Medulla oblongata (tissue), 1 donor: Measurements from ENCODE around the gene RGS3.
"Not testable (repeated sequence)": the region's sequence is repeated elsewhere in the genome, so short reads cannot be mapped to it uniquely, and the experiment has no call there.

Experiments
- DNase-seq: peaks from one replicate; pipeline ENCODE4 v3.0.0-alpha.2; 2015; ENCODE audit errors: extremely low spot score

Gene RGS3

GRCh38 chr9:113488490-113488889 is 25.0 kb downstream of the RGS3 start:
- no peak for DNase-seq

DNA sequence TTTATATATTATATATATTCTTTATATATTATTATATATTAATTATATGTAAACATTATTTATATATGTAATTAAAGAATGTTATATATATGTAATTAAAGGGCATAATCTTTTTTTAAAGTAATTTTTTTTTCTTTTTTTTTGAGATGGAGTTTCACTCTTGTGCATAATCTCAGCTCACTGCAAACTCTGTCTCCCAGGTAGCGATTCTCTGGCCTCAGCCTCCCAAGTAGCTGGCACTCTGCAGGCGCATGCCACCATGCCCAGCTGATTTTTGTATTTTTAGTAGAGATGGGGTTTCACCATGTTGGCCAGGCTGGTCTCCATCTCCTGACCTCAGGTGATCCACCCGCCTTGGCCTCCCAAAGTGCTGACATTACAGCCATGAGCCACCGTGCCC is 27.6 kb downstream of the RGS3 start:
- DNase-seq, result not testable (repeated sequence)

GRCh38 chr9:113492343-113493202 is 29.0 kb downstream of the RGS3 start:
- DNase-seq, result peak; percentile 19

DNA sequence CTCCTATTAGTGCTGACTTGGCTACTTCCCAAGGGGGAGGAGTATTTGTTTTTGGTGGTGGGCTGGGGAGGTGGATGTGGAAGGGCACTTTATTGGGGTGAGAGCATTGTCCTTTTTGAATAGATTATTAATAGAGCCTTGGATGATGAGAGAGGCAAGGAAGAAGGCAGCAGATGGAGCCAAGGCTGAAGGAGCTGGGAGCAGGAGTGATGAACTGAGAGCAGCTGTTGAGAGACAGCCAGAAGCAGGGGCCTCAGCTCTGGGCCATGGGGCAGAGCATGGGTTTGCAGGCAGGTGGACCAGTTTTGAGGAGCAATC is 29.6 kb downstream of the RGS3 start:
- no peak for DNase-seq

DNA sequence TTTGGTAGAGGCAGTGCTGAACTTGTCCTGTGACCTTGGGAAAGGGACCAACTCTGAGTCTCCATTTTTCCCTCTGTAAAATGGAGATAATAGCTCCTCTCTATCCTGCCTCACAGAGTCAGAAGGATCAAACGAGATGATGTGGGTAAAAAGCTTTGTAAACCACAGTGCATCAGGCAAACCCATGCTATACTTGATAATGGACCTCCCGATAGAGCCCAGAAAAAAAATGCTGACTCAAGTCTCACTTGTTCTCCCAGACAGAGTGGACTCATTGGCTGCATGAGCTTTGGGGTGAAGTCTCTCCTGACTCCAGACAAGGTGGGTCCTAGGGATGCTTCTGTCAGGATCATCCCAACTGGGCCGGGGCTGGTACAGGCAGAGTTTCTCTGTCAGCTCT is 32.0 kb downstream of the RGS3 start:
- no peak for DNase-seq

DNA sequence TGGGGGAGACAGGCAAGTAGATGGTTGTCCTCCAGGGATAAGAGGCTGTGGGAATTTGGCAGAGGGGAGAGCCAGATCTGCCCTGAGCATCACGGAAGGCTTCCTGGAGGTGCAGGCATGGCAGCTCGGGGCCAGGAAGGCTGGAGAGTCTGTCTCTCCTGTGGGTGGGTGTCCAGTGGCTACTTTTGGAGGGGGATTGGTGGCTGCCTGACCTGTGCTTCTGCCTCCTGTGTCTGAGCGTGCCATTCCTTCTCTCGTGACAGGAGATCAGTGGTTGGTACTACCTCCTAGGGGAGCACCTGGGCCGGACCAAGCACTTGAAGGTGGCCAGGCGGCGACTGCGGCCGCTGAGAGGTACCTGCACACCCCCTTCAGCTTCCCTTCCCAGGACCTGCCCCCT is 33.5 kb downstream of the RGS3 start:
- DNase-seq, result no peak

DNA sequence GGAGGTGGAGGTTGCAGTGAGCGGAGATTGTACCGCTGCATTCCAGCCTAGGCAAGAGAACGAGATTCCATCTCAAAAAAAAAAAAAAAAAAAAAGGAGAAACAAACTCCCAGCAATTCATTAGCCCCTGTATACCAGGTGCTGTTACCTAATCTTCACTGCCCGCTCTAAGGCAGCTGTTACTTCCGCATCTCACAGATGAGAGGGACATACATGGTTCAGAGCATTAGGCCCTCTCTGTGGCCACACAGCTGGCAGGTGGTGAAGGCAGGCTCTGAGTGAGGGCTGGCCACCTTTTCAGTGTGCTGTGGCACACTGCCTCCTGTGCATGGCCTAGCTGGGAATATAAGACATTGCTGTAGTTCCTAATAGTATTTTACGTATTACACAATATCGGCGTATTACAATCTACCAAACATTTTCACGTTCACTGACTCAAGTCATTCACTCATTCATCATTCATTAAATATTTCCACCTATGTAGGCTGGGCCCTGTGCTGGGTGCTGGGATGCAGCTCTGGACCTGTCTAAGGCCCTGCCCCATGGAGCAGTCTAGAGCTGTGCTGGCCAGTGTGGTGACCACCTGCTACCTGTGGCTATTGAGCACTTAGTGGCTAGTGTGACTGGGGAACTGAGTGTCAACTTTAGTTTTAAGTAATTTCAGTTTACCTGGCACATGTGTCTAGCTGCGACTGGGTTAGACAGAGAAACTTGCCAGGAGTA is 35.8 kb downstream of the RGS3 start:
- DNase-seq, result no peak

DNA sequence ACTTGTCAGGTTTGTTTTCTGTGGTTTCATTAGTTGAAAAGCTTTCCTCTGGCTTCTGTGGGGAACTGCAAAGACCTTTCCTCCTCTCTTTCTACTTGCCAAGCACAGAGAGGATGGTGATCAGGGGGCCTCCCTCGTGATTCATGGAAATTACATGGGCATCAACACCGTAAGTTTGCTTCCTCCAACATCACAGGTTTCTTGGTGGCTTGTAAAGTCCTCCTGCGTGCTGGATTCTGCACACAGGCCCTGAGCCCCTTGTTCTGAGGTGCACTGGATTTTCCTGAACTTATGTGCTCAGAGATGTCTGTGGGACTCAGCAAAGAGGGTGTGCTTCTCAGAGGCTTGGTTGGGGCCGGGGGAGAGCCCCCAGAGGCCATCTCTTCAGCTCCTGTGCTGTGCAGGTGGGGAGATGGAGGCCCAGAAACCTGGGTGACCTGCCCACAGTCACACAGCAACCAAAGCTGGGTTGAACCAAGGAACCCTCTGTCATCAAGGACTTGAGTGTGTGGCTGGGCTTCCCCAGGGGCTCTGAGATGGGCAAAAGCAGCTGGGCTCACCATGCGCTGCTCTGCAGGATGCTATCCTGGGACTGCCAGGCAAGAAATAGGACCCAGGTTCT is 36.5 kb downstream of the RGS3 start:
- no peak for DNase-seq

DNA sequence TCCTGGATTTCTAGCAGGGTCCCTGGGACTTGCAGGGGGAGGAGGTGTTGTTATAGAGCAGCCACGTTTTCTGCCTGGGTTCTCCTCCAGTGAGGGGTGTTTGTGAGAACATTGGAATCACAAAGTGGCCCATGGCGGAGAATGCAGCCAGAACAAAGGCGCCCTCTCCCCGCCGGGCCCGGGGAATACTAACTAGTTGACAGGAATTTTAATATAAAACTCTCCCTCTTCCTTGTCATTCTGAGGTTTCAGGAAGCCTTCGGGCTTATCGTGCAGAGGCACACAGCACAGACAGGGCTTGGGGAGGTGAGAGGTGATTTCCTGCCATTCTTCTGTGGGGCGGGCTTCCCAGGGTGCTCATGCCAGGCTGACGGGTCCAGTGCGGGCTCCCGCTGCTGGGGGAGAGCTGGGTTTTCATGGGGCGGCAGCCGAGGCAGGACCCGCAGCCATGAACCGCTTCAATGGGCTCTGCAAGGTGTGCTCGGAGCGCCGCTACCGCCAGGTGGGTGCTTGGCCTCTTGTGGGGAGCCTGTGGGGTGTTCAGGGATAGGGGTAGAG is 37.7 kb downstream of the RGS3 start:
- DNase-seq, result no peak

- DNase-seq, result no peak
Observed at GRCh38 chr9:113501852-113502251, 38.3 kb downstream of the RGS3 start.

DNA sequence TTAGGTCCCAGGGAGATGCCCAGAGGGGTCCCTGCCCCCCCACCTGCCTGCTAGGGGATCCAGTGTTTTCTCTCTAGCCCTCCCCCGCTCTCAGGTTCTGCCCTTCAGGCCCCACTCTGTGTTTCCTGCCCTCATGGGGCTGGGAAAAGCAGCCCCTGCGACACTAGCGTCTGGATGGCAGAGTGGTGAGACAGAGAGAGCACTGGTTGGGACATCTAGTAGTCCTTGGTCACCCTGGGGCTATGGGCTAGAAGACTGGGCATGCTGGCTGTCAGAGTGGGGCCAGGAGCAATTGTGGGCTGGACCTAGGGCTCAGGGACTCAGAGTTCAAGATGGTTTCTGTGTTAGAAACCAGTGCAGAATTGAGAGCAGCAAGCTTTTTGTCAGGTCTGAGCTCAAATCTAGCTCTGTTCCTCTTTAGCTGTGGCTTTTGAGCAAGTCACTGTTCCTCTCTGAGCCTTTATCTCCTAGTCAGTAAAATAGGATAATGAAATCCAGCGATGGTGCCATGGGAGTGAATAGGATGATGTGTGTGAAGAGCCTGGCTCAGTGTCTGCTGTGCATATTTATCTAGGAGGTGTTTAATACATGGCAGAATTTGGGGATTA is 39.0 kb downstream of the RGS3 start:
- no peak for DNase-seq

GRCh38 chr9:113503131-113503541 is 39.6 kb downstream of the RGS3 start:
- DNase-seq, result no peak

DNA sequence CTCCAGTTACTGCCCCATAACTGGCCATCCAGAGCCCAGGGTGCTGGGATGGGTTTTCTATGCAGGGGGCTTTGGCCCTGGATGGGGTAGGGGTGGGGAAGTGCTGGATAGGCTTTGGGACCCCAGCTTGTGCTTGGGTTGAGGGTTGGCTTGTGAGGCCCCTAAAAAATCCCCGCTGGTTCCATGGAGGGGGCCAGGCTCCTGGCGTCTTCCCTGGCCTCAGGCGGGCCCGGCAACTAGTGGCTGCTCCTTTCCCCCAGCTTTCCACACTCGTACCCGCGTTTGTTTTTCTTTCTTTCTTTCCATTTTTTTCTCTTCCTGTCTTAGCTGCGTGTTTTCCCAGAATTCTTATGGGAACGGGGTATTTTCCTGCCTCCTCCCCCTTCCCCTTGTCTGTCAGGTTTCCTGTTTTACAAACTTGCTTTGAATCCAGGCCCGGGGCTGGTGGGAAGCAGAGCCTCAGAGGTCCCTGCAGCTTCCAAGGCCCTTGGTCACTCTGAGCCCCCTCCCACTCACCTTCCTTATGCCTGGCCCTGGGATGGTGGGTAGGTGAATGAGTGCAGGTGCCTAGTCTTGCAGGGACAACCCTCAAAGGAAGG is 40.2 kb downstream of the RGS3 start:
- no peak for DNase-seq

- DNase-seq, result no peak
Observed at GRCh38 chr9:113504725-113505590, 41.4 kb downstream of the RGS3 start.

DNA sequence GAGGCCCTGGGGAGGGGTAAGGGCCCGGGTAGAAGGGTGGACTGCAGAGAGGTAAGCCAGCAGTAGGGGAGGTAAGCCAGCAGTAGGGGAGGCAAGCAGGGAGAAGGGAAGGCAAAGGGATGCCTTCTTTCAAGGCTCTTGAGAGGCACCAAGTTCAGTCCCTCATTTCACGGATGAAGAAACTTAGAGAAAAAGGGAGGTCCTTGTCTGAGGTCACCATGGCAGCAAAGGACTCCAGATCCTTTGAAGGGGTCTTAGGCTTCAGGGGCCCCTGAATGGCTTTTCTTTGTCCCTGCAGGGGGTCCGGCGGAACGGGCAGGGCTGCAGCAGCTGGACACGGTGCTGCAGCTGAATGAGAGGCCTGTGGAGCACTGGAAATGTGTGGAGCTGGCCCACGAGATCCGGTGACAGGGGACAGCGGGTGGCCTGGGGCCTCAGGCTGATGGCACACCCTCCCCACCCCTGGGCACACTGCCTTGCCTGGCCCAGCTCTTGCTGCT is 42.6 kb downstream of the RGS3 start:
- no peak for DNase-seq

- no peak for DNase-seq
Observed at GRCh38 chr9:113507256-113507655, 43.7 kb downstream of the RGS3 start.

DNA sequence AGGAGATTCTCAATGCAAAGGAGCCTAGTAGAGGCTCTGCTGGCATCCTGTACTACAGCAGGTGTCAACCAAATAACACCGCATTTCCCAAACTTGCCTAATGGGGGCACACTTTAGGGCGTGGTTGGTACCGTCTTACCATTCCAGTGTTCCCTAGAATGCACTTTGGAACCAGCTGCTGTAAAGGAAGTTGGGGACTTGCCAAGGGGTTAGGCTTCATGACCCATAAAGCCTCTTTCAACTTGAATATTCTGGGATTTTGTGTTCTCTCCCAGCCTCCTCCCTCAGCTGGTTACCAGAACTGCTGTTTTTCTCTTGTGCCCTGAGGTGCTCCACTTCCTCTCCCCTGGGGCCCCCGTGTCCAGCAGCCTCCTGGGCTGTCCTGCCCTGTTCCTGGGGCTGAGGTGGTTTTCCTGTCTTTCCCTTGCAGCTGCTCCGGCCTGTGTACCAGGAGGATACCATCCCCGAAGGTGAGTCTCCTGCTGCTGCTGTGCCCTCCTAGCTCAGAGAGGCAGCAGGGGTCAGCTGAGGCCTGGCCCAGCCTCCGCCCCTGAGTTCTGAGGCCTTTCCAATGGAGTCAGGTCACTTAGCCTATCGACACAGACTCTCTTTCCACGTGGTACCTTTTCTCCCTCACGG is 44.7 kb downstream of the RGS3 start:
- no peak for DNase-seq

- DNase-seq, result no peak
Observed at GRCh38 chr9:113509463-113509862, 45.9 kb downstream of the RGS3 start.

GRCh38 chr9:113511047-113511521 is 47.6 kb downstream of the RGS3 start:
- DNase-seq, result no peak
